Caco-2 (cell line): ENCODE measurements around the gene TRIB2. TPM values are rescaled to one million over a fixed set of nuclear protein-coding genes. Genes with fewer than 3 reads are reported as not detected.
A peak's percentile ranks its signal among the peaks of the same experiment; 100 is the strongest.

ENCODE experiments used
- BruUV-seq: library from RNA; stranded (reverse); fragments of 400-500 nt; replicated peaks from 2 replicates; lab custom pipeline; 2021; lab: Mats Ljungman, UMichigan
- CTCF ChIA-PET: fragments of 300-600 bp; sonication (Branson Sonifier 250); formaldehyde crosslinking; loops from one replicate; lab custom pipeline; 2022; ENCODE audit warnings: antibody characterized with exemption; lab: Charles Lee
- POLR2A ChIA-PET: fragments of 300-600 bp; sonication (Branson Sonifier 250); formaldehyde crosslinking; loops from one replicate; lab custom pipeline; 2022; ENCODE audit warnings: antibody characterized with exemption; lab: Charles Lee
- DNase-seq, 2 experiments: peaks; one replicate each; pipeline versions ENCODE4 v3.0.0 to v3.0.0-alpha.2; 2020 to 2022
- H3K27me3 ChIP-seq: replicated peaks from 2 replicates; pipeline ENCODE4 v1.6.0; 2011; ENCODE audit warnings: low read length; ENCODE audit not compliant: control insufficient read depth, insufficient read depth
- H3K36me3 ChIP-seq: 2 replicates; pipeline ENCODE4 v1.5.1; 2011; ENCODE audit warnings: low read length; ENCODE audit not compliant: control insufficient read depth, insufficient read depth
- H3K4me1 ChIP-seq: fragments of 250-450 bp; sonication (Bioruptor Pico); 2 replicates; pipeline ENCODE4 v1.5.1; 2020; ENCODE audit warnings: mild to moderate bottlenecking
- H3K4me3 ChIP-seq: 2 replicates; pipeline ENCODE4 v1.5.1; 2011; ENCODE audit warnings: low read depth, mild to moderate bottlenecking, control low read depth, low read length
- H3K9me3 ChIP-seq: fragments of 250-450 bp; sonication (Bioruptor Pico); 2 replicates; pipeline ENCODE4 v1.5.1; 2020; ENCODE audit warnings: mild to moderate bottlenecking, moderate library complexity
- H3K27ac Mint-ChIP-seq: one replicate; pipeline ENCODE4 v1.8.0; 2022; ENCODE audit warnings: mixed read lengths; ENCODE audit not compliant: unreplicated experiment
- H3K27me3 Mint-ChIP-seq: one replicate; pipeline ENCODE4 v1.8.0; 2022; ENCODE audit warnings: mixed read lengths; ENCODE audit not compliant: insufficient read depth, unreplicated experiment
- H3K36me3 Mint-ChIP-seq: one replicate; pipeline ENCODE4 v1.8.0; 2022; ENCODE audit warnings: mild to moderate bottlenecking, mixed read lengths; ENCODE audit not compliant: insufficient read depth, unreplicated experiment
- H3K4me1 Mint-ChIP-seq: one replicate; pipeline ENCODE4 v1.8.0; 2022; ENCODE audit warnings: low read depth, mixed read lengths; ENCODE audit not compliant: unreplicated experiment
- H3K4me3 Mint-ChIP-seq: one replicate; pipeline ENCODE4 v1.8.0; 2022; ENCODE audit warnings: mild to moderate bottlenecking, moderate library complexity, mixed read lengths; ENCODE audit not compliant: unreplicated experiment
- H3K9me3 Mint-ChIP-seq: one replicate; pipeline ENCODE4 v1.8.0; 2022; ENCODE audit warnings: mixed read lengths; ENCODE audit not compliant: unreplicated experiment
- CTCF ChIP-seq, 2 experiments: fragments of 200-600 bp in 1 of 2; IDR thresholded peaks; 1 replicate in 1 of 2; 2 replicates in 1 of 2; pipeline versions ENCODE4 v1.5.1 to v1.8.0; 2011 to 2022; ENCODE audit warnings: antibody characterized with exemption in 1 of 2, control low read depth in 1 of 2, inconsistent platforms in 1 of 2, low read depth in 1 of 2, low read length in 1 of 2, mild to moderate bottlenecking in 1 of 2, moderate library complexity in 1 of 2; ENCODE audit not compliant: insufficient read depth in 1 of 2, severe bottlenecking in 1 of 2, unreplicated experiment in 1 of 2
- intact Hi-C: fragments of 100-400 bp; cut with micrococcal nuclease; formaldehyde crosslinking; loops from one replicate; pipeline ENCODE4 v1.10.0; 2022; ENCODE audit not compliant: unreplicated experiment
- total RNA-seq: library from RNA; stranded (reverse); gene quantifications from 2 replicates; pipeline ENCODE4 v1.2.3, GENCODE V29; 2022

The TRIB2 gene
- total RNA-seq, 1 experiment from 2014 or later, result 2.9 TPM

- CTCF ChIA-PET, result interaction anchor here (1.2 kb wide), 1 partner anchor 8 kb away, joined by 8 read pairs; no protein-coding TSS in a partner anchor
- Histone ChIP-seq H3K4me3 (no peak overlapping the region), H3K4me1 (0 out of 2 replicates have a peak, but pooled peaks cover 5% of the 10 kb centered on the region), H3K27me3 (peaks cover 4% of the 10 kb centered on the region), H3K36me3 (no peaks in the 10 kb centered on the region), H3K9me3 (no peaks in the 10 kb centered on the region)
- no TSS peak for BruUV-seq
- Mint-ChIP-seq H3K9me3 (no peaks in the 10 kb centered on the region), H3K27ac (no peak overlapping the region), H3K4me3 (peak overlapping the region; percentile 71), H3K4me1 (no peaks in the 10 kb centered on the region), H3K27me3 (peaks cover 30% of the 10 kb centered on the region), H3K36me3 (no peaks in the 10 kb centered on the region)
- POLR2A ChIA-PET, result no interaction called here
- intact Hi-C loops, result loop anchor here (5.0 kb wide), 4 partner anchors 182 to 288 kb away; no protein-coding TSS in a partner anchor
- no peak for DNase-seq
- TF ChIP-seq CTCF (IDR thresholded peaks at IDR 0.05; ENCODE audit: insufficient read depth in 1 of 2, low read depth in 1 of 2, low read length in 1 of 2, severe bottlenecking in 1 of 2, unreplicated experiment in 1 of 2), result no peak
Observed at GRCh38 chr2:12718711-12719399, 2.1 kb downstream of the TRIB2 start.

- Histone ChIP-seq H3K4me3 (no peak overlapping the region), H3K4me1 (0 out of 2 replicates have a peak, but pooled peaks cover 5% of the 10 kb centered on the region), H3K27me3 (peaks cover 4% of the 10 kb centered on the region), H3K9me3 (no peaks in the 10 kb centered on the region), H3K36me3 (no peaks in the 10 kb centered on the region)
- no peak for TF ChIP-seq CTCF (IDR thresholded peaks at IDR 0.05; ENCODE audit: insufficient read depth in 1 of 2, low read depth in 1 of 2, low read length in 1 of 2, severe bottlenecking in 1 of 2, unreplicated experiment in 1 of 2)
- intact Hi-C loops, result loop anchor here (5.0 kb wide), 4 partner anchors 182 to 288 kb away; no protein-coding TSS in a partner anchor
- Mint-ChIP-seq H3K4me1 (no peaks in the 10 kb centered on the region), H3K27me3 (peaks cover 26% of the 10 kb centered on the region), H3K9me3 (peaks cover 3% of the 10 kb centered on the region), H3K36me3 (no peaks in the 10 kb centered on the region), H3K4me3 (peak overlapping the region; percentile 30), H3K27ac (no peak overlapping the region)
- no TSS peak for BruUV-seq
- ChIA-PET POLR2A (no interaction called here), CTCF (no interaction called here)
- no peak for DNase-seq
Observed at GRCh38 chr2:12719400-12720277, 2.9 kb downstream of the TRIB2 start.

- DNase-seq, result no peak
- no peak overlapping the region for H3K4me3 ChIP-seq
- no peaks in the 10 kb centered on the region for H3K9me3 ChIP-seq
- peaks cover 31% of the 10 kb centered on the region for H3K27me3 Mint-ChIP-seq
- 0 out of 2 replicates have a peak, but pooled peaks cover 5% of the 10 kb centered on the region for H3K4me1 ChIP-seq
- intact Hi-C loops, result no loop called here
- ChIA-PET CTCF (no interaction called here), POLR2A (no interaction called here)
- no TSS peak for BruUV-seq
- no peaks in the 10 kb centered on the region for H3K36me3 ChIP-seq
- H3K36me3 Mint-ChIP-seq, result no peaks in the 10 kb centered on the region
- H3K4me3 Mint-ChIP-seq, result no peak overlapping the region
- peaks cover 7% of the 10 kb centered on the region for H3K9me3 Mint-ChIP-seq
- H3K27me3 ChIP-seq, result peaks cover 4% of the 10 kb centered on the region
- H3K4me1 Mint-ChIP-seq, result no peaks in the 10 kb centered on the region
- no peak overlapping the region for H3K27ac Mint-ChIP-seq
- TF ChIP-seq CTCF (IDR thresholded peaks at IDR 0.05; ENCODE audit: insufficient read depth in 1 of 2, low read depth in 1 of 2, low read length in 1 of 2, severe bottlenecking in 1 of 2, unreplicated experiment in 1 of 2), result no peak
Observed at GRCh38 chr2:12720278-12720620, 3.5 kb downstream of the TRIB2 start.
